Breast epithelium (tissue), 3 donors: Measurements from ENCODE around the gene CCDC88C.

ENCODE experiments used
- POLR2A ChIP-seq: fragments of 450-650 bp; IDR thresholded peaks from one replicate; pipeline ENCODE4 v1.6.1; 2016; ENCODE audit warnings: antibody characterized with exemption, mild to moderate bottlenecking, moderate library complexity
- POLR2AphosphoS5 ChIP-seq, 3 donors: sonication (generic); formaldehyde crosslinking; IDR thresholded peaks; one replicate each; pipeline ENCODE4 v1.6.1; 2017; ENCODE audit warnings: antibody characterized with exemption in 3 of 3
- TF ChIP-seq, protein P1 (sequence below), 3 donors: fragments of 450-650 bp; IDR thresholded peaks; one replicate each; pipeline ENCODE4 v1.5.1; 2016 to 2017; ENCODE audit warnings: antibody characterized with exemption in 3 of 3, mild to moderate bottlenecking in 3 of 3, moderate library complexity in 3 of 3

DNA sequence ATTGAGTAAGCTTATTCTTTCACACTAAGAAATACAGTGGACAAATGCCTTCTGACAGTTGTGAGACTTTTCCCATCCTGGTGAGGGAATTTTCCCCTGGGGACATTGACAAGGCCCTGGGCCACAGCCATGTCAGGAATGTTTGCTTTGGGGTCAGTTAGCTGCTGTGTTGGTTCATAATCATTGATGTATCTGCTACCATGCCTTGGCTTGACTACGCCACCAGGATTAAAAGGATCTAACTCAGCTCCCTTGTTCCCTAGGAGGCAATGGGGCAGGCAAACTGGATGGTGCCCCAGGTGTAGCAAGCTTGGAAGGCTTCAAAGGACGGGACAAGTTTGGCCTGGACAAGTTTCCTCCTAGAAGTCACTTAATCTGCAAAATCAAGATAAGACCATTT, 3.1 kb upstream of the CCDC88C start:
- TF ChIP-seq, protein P1, sequence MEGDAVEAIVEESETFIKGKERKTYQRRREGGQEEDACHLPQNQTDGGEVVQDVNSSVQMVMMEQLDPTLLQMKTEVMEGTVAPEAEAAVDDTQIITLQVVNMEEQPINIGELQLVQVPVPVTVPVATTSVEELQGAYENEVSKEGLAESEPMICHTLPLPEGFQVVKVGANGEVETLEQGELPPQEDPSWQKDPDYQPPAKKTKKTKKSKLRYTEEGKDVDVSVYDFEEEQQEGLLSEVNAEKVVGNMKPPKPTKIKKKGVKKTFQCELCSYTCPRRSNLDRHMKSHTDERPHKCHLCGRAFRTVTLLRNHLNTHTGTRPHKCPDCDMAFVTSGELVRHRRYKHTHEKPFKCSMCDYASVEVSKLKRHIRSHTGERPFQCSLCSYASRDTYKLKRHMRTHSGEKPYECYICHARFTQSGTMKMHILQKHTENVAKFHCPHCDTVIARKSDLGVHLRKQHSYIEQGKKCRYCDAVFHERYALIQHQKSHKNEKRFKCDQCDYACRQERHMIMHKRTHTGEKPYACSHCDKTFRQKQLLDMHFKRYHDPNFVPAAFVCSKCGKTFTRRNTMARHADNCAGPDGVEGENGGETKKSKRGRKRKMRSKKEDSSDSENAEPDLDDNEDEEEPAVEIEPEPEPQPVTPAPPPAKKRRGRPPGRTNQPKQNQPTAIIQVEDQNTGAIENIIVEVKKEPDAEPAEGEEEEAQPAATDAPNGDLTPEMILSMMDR (IDR thresholded peaks at IDR 0.05) = no peak
- TF ChIP-seq POLR2AphosphoS5 (IDR thresholded peaks at IDR 0.05) (no peak), POLR2A (no peak)
